Left ventricle myocardium superior (tissue), 1 donor: ENCODE measurements around the gene ITGA8. TPM values are rescaled to one million over a fixed set of nuclear protein-coding genes. Genes with fewer than 3 reads are reported as not detected.
"Not testable (repeated sequence)": the region's sequence is repeated elsewhere in the genome, so short reads cannot be mapped to it uniquely, and the experiment has no call there.

Source experiments
- ATAC-seq: fragments of 200-7000 bp; cut with Tn5 transposase; one replicate; pipeline ENCODE4 v1.9.1; 2020; ENCODE audit warnings: mild to moderate bottlenecking, moderate library complexity
- DNase-seq: peaks from one replicate; pipeline ENCODE4 v3.0.0-alpha.2; 2020
- intact Hi-C: fragments of 100-400 bp; cut with micrococcal nuclease; formaldehyde crosslinking; loops from one replicate; pipeline ENCODE4 v1.11.0; 2022
- total RNA-seq: library from RNA; stranded (reverse); fragmentation: NEBNext Ultra II Directional; extraction: Animal tissue kit (Norgen Biotek cat#: 25700); gene quantifications from one replicate; pipeline ENCODE4 v1.2.1, GENCODE V29; 2021
- donor health status: DM: no; HTN: yes; CAD: no; lungs with severe emphysema.

The ITGA8 gene
- total RNA-seq, 1 donor from 2014 or later, result 0.82 TPM

DNA sequence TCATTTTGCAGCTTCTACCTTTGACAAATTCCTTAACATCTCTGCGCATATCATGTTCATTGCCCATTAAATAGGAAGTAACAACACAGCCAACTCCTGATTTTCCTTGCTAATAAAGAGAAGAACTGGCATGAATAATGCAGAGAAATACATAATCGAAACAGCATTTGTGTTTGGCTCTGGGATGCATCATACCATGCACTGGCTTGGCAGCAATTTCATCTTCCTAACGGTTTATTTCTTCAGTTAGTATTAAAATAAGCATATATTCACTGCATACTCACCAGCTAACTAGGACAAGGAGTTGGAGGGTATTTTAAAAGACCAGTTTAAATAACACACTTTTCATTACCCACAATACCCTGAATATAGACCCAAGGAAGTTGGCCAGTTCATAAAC is 132.5 kb downstream of the ITGA8 start:
- ATAC-seq, result no peak
- intact Hi-C loops, result loop anchor here (10.0 kb wide), 1 partner anchor 128 kb away; the partner anchor contains the start of gene ITGA8
- DNase-seq, result no peak

DNA sequence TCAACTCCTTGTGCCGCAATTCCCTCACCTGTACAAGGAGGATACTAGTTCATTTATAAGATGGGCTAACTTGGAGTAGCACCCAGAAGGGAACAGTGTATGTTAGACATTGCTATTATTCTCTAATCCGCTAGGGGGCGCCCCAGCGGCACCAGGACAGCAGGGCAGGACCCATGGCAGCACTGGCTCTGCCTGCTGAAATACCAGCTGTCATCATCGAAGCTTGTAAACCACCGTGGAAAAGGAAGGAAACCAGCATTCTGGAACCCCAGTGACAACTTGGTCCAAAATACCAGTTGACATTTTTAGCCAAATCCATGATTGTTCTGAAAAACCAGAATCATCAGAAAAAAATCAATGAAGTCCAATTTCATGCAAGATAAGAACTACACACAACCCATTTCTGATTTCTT is 134.4 kb downstream of the ITGA8 start:
- DNase-seq (peak; percentile 50), ATAC-seq (peak; percentile 71)
- intact Hi-C loops, result loop anchor here (10.0 kb wide), 1 partner anchor 129 kb away; the partner anchor contains the start of gene ITGA8

DNA sequence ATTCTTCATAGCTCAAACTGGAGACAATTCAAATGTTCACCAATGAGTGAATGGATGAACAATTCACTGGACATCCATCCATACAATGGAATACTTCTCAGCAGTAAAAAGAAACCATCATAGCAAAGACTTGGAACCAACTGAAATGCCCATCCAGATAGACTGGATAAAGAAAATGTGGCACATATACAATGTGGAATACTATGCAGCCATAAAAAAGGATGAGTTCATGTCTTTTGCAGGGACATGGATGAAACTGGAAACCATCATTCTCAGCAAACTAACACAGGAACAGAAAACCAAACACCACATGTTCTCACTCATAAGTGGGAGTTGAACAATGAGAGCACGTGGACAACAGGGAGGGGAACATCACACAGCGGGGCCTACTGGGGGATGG is 136.8 kb downstream of the ITGA8 start:
- DNase-seq, ATAC-seq: not testable (repeated sequence)
- intact Hi-C loops, result loop anchor here (10.0 kb wide), 1 partner anchor 132 kb away; the partner anchor contains the start of gene ITGA8

GRCh38 chr10:15579605-15580004 is 140.1 kb downstream of the ITGA8 start:
- no peak for DNase-seq
- intact Hi-C loops, result loop anchor here (10.0 kb wide), 1 partner anchor 135 kb away; the partner anchor contains the start of gene ITGA8
- no peak for ATAC-seq

DNA sequence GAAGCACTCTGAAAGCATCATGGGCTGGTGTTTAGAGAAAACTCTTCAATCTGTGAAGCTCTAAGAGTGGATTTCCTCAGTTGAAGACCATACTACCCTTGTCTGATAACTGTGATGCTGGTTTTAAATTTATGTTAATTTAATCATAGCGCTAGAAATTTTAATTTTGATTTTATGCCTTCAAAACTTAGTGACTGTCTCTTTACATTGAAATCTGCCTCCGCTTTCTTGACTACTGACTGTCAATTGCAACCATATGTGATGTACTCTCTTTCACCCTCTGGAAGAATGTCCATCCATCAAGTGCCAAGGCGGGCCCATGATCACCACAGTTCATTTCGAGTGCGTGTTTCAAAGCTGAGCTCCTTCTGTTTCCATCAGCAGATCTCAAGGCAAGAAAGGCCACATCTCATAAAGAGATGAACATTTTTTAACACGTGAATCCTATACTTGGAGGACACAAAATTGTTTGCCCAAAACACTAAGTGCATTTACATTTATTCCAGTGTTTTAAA is 147.1 kb downstream of the ITGA8 start:
- ATAC-seq, result no peak
- intact Hi-C loops, result no loop called here
- DNase-seq, result no peak

DNA sequence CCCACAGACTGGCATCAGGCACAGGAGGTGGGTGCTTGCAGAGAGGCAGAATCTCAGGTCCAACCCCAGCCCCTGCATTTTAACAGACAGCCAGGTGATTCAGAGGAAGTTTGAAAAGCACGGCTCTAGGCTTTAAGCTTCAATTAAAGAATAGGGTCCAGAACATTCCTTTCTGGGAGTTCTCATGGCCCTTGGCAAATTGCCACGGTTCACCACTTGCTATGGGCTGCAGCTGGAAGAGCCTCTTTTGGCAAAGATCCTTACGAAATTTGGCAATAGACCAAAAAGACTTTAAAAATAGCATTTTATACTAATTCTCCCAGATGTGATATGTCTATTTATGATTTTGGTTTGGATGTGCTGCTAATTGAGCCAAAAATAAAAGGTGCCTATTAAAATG is 148.1 kb downstream of the ITGA8 start:
- intact Hi-C loops, result no loop called here
- ATAC-seq (peak; percentile 49), DNase-seq (peak; percentile 49)

GRCh38 chr10:15570738-15571339 is 148.9 kb downstream of the ITGA8 start:
- ATAC-seq (no peak), DNase-seq (no peak)
- intact Hi-C loops, result no loop called here

DNA sequence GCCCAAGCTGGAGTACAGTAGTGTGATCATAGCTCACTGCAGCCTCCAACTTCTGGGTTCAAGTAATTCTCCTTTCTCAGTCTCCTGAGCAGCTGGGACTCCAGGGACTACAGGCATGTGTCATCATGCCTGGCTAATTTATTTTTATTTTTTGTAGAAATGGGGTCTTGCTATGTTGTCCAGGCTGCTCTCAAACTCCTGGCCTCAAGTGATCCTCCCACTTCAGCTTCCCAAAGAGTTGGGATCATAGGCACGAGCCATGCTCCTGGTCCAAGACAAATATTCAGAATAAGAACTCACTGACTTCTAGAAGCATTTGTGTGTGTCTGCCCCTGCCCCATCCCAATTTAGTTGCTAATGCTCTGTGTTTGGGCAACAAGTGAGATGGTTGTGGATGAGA is 151.8 kb downstream of the ITGA8 start:
- DNase-seq (no peak), ATAC-seq (no peak)
- intact Hi-C loops, result no loop called here

GRCh38 chr10:15563246-15563645 is 156.5 kb downstream of the ITGA8 start:
- DNase-seq, result no peak
- ATAC-seq, result no peak
- intact Hi-C loops, result no loop called here

GRCh38 chr10:15562578-15562977 is 157.1 kb downstream of the ITGA8 start:
- DNase-seq, result no peak
- no peak for ATAC-seq
- intact Hi-C loops, result no loop called here

DNA sequence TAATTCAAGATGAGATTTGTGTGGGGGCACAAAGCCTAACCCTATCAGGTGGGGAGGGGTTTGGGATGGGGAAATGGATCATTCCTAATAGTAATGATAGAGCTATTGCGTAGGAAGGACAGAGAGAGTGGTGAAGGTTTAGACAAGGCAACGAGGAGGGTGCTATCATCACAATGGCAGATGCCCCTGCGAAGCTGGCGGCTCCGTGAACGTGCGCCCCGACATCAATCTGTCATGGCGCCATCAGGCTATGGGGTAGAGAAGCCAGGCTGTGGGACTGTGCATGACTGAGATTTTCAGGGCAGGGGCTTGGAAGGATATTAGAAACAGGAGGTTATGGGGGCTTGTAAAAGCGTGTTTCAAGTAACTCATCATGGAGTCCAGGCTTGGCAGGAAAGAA is 157.6 kb downstream of the ITGA8 start:
- ATAC-seq (no peak), DNase-seq (no peak)
- intact Hi-C loops, result no loop called here

GRCh38 chr10:15558136-15558535 is 161.6 kb downstream of the ITGA8 start:
- ATAC-seq (no peak), DNase-seq (no peak)
- intact Hi-C loops, result no loop called here

GRCh38 chr10:15557168-15557567 is 162.6 kb downstream of the ITGA8 start:
- ATAC-seq, intact Hi-C loops, DNase-seq: not testable (repeated sequence)

- intact Hi-C loops, result no loop called here
- ATAC-seq (no peak), DNase-seq (no peak)
These were observed 168.8 kb downstream of the ITGA8 start for GRCh38 chr10:15550950-15551349.

GRCh38 chr10:15548331-15548730 is 171.4 kb downstream of the ITGA8 start:
- no peak for ATAC-seq
- intact Hi-C loops, result no loop called here
- DNase-seq, result no peak

DNA sequence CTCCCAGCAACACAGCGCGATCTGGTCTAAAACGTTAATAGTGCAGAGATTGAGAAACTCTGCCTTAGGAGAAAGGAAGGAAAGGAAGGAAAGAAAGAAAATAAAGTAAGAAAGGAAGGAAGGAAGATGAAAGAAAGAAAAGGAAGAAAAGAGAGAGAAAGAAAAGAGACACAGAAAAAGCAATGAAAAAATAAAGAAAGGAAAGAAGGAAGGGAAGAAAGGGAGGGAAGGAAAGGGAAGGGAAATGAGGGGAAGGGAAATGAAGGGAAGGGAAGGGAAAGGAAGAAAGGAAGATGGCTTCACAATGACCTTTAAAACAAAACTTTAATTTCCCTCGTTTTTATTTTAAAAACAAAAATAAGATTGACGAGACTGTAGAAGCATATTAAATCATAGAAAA is 173.1 kb downstream of the ITGA8 start:
- intact Hi-C loops, result no loop called here
- no peak for ATAC-seq
- no peak for DNase-seq

- DNase-seq (no peak), ATAC-seq (no peak)
- intact Hi-C loops, result no loop called here
These were observed 173.8 kb downstream of the ITGA8 start for GRCh38 chr10:15545884-15546283.

- no peak for ATAC-seq
- intact Hi-C loops, result no loop called here
- DNase-seq, result no peak
These were observed 174.5 kb downstream of the ITGA8 start for GRCh38 chr10:15545266-15545665.

GRCh38 chr10:15543994-15544393 is 175.7 kb downstream of the ITGA8 start:
- DNase-seq (no peak), ATAC-seq (no peak)
- intact Hi-C loops, result no loop called here

DNA sequence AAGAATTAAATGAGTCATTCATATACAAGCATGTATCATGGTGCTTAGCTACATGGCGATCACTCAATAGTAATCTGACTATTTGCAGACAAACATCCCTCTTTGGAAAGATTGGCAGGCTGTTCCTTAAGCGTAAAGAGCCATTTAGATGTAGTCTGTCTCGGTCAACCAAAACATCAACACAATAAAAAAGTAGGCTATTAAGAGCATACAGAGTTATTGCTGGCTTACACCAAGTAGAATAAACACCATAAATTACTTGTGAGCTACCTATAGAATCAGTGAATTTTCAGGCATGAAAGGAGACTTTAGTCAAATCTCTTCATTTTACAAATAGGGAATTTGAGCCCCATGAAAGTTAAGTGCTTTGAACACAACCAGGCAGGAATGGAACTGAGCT is 176.9 kb downstream of the ITGA8 start:
- DNase-seq (no peak), ATAC-seq (no peak)
- intact Hi-C loops, result no loop called here

- intact Hi-C loops, result no loop called here
- ATAC-seq (no peak), DNase-seq (no peak)
These were observed 178.3 kb downstream of the ITGA8 start for GRCh38 chr10:15541376-15541775.
